ENCODE results near the gene BMP10. TPM values are rescaled to one million over a fixed set of nuclear protein-coding genes. Genes with fewer than 3 reads are reported as not detected.

BMP10 gene
- total RNA-seq, 1 donor from 2014 or later = 0.19 TPM

DNA sequence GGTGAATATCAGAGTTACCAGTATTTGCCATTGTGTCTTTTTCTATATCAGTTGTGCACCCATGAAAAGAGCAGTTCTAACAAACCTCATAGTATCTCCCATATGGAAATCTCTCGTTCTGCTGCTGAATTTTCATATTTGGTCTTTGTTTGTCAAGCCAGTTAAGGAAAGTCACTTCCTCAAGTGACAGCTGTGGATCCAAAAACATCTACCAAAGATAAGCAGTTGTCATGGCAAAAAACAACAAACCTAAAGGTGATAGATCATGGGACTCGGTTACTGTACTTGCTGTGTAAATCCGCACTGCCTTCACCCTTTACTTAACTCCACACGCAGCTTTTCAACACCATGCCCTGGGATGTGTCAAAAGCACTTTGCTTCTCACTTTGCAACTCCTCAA is 17.3 kb downstream of the BMP10 start:
- intact Hi-C loops (cut with micrococcal nuclease) = no loop called here
- Histone ChIP-seq H3K9me3 (replicated peaks) (no peaks in the 10 kb centered on the region), H3K4me1 (peaks cover 9% of the 10 kb centered on the region), H3K36me3 (no peaks in the 10 kb centered on the region), H3K27ac (replicated peaks) (no peak overlapping the region), H3K27me3 (ENCODE audit: low read depth) (peaks cover 90% of the 10 kb centered on the region), H3K4me3 (no peak overlapping the region)
- no peak for DNase-seq
- TF ChIP-seq, protein P1, sequence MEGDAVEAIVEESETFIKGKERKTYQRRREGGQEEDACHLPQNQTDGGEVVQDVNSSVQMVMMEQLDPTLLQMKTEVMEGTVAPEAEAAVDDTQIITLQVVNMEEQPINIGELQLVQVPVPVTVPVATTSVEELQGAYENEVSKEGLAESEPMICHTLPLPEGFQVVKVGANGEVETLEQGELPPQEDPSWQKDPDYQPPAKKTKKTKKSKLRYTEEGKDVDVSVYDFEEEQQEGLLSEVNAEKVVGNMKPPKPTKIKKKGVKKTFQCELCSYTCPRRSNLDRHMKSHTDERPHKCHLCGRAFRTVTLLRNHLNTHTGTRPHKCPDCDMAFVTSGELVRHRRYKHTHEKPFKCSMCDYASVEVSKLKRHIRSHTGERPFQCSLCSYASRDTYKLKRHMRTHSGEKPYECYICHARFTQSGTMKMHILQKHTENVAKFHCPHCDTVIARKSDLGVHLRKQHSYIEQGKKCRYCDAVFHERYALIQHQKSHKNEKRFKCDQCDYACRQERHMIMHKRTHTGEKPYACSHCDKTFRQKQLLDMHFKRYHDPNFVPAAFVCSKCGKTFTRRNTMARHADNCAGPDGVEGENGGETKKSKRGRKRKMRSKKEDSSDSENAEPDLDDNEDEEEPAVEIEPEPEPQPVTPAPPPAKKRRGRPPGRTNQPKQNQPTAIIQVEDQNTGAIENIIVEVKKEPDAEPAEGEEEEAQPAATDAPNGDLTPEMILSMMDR (IDR thresholded peaks at IDR 0.05; ENCODE audit: borderline replicate concordance) = no peak

DNA sequence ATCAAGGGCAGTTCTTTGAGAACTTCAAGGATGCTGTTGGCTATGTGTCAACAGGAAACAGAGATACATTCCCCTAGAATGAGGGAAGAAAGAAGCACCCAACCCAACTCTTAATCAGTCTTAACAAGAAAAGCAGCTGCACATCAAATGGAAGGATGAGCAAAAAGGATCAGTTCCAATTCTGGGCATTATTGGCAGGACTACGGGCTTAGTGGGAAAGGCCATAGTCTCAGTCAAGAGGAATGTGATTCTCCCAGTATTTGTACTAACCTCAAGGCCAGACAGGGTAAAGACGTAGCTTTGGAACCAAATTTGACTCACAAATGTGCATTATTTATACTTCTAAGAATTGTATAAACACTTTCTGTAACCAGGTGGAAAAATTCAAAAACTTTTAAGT is 18.2 kb downstream of the BMP10 start:
- H3K36me3 ChIP-seq = no peaks in the 10 kb centered on the region
- intact Hi-C loops (cut with micrococcal nuclease) = no loop called here
- DNase-seq = no peak

DNA sequence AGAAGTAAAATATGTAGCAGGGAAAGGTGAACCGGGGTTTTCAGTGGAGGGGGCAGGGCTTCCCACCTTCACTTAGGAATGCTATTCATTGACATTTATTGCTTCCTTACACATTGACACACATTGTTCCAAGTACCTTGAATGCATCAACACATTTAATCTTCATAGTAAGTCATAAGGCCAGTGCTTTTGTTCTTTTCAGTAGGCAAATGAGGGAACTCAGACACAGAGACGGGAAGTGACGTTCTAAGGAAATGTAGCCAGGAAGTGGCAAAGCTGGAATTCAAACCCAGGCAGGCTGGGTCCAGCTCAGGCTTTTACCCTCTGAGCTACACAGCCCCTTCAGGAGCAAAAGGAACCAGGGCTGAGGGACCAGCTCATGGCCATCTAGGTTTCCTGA is 20.7 kb downstream of the BMP10 start:
- peaks cover 14% of the 10 kb centered on the region for H3K4me1 ChIP-seq
- no peaks in the 10 kb centered on the region for H3K36me3 ChIP-seq
- H3K4me3 ChIP-seq = no peak overlapping the region
- TF ChIP-seq, protein P1 (IDR thresholded peaks at IDR 0.05; ENCODE audit: borderline replicate concordance) = no peak
- H3K27me3 ChIP-seq (ENCODE audit: low read depth) = peaks cover 91% of the 10 kb centered on the region
- H3K9me3 ChIP-seq (replicated peaks) = no peaks in the 10 kb centered on the region
- DNase-seq = no peak
- intact Hi-C loops (cut with micrococcal nuclease) = no loop called here
- no peak overlapping the region for H3K27ac ChIP-seq (replicated peaks)

More for the DNA sequence above, 18.2 kb downstream of the BMP10 start:
- Histone ChIP-seq H3K27ac (replicated peaks) (no peak overlapping the region), H3K4me3 (no peak overlapping the region), H3K4me1 (peaks cover 12% of the 10 kb centered on the region), H3K9me3 (replicated peaks) (no peaks in the 10 kb centered on the region), H3K27me3 (ENCODE audit: low read depth) (peaks cover 90% of the 10 kb centered on the region)
- TF ChIP-seq, protein P1 (IDR thresholded peaks at IDR 0.05; ENCODE audit: borderline replicate concordance) = no peak

DNA sequence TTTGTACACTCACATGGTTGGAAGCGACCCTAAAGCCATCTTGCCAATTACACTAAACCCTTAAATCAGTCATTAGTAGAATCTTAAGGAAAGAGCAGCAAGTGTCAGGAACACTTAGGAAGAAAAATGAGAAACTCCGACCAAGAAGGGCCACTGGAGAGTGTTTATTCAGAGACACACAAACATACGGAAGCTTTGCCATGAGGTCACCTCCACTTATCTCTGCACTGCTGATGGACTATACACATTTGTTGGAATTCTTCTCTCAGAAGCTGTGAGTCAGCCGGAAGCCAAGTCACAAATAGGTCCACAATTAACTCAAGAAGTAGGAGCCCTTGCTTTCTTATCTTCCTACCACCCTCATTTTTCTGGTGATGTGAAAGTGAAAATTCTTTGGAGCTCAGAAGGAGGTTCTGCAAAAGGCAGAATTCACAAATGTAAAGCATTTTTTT is 21.6 kb downstream of the BMP10 start:
- peaks cover 14% of the 10 kb centered on the region for H3K4me1 ChIP-seq
- intact Hi-C loops (cut with micrococcal nuclease) = no loop called here
- TF ChIP-seq, protein P1 (IDR thresholded peaks at IDR 0.05; ENCODE audit: borderline replicate concordance) = no peak
- no peak for DNase-seq
- no peak overlapping the region for H3K27ac ChIP-seq (replicated peaks)
- no peak overlapping the region for H3K4me3 ChIP-seq
- peaks cover 91% of the 10 kb centered on the region for H3K27me3 ChIP-seq (ENCODE audit: low read depth)
- no peaks in the 10 kb centered on the region for H3K9me3 ChIP-seq (replicated peaks)
- no peaks in the 10 kb centered on the region for H3K36me3 ChIP-seq

DNA sequence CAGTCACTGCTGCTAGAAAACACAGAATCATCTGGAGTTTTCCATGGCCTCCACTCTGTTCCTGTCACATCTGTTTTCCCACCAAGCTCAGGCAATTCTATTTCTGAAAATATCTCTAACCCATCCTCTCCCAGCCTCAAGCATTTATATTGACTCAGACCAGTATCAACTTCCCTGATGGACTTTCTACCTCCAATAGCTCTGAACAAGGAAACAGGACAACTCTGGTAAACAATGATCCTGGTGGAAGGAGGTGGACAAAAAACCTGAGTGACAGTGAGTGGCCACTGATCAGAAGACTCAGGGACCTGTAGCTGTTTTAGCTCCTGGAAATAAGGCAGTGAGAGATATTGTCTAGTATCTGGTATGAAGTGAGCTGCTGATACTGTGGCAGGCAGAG is 23.4 kb downstream of the BMP10 start:
- H3K9me3 ChIP-seq (replicated peaks) = no peaks in the 10 kb centered on the region
- no peak overlapping the region for H3K4me3 ChIP-seq
- no peak overlapping the region for H3K27ac ChIP-seq (replicated peaks)
- TF ChIP-seq, protein P1 (IDR thresholded peaks at IDR 0.05; ENCODE audit: borderline replicate concordance) = no peak
- no peak for DNase-seq
- H3K27me3 ChIP-seq (ENCODE audit: low read depth) = peaks cover 98% of the 10 kb centered on the region
- intact Hi-C loops (cut with micrococcal nuclease) = no loop called here
- H3K4me1 ChIP-seq = peaks cover 5% of the 10 kb centered on the region
- no peaks in the 10 kb centered on the region for H3K36me3 ChIP-seq
